GM12801 (cell line): ENCODE measurements around the gene BCCIP.

Experiments
- TF ChIP-seq, protein P1 (sequence below): IDR thresholded peaks from one replicate; pipeline ENCODE4 v1.5.1; 2011; ENCODE audit warnings: control low read depth; ENCODE audit not compliant: insufficient read length; ENCODE audit errors: extremely low read depth

Gene BCCIP

DNA sequence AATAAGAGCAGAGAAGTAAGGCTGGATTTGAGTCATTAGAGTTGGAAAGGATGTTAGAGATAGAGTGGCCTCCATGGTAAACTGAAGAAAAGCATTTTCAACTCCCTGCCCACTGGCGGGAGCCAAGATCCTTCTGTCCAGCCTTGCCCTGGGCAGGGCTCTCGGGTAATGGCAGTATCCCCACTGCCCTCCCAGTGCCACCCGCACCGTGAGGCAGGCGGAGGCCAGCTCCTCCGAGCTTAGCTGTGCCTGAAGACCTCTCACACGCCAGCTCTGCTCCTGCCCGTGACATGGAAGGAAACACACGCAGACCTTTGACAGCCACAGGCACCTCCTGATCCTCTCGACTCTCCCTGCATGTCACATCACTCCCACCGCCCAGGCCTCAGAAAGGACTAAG, 22.3 kb downstream of the BCCIP start:
- TF ChIP-seq, protein P1, sequence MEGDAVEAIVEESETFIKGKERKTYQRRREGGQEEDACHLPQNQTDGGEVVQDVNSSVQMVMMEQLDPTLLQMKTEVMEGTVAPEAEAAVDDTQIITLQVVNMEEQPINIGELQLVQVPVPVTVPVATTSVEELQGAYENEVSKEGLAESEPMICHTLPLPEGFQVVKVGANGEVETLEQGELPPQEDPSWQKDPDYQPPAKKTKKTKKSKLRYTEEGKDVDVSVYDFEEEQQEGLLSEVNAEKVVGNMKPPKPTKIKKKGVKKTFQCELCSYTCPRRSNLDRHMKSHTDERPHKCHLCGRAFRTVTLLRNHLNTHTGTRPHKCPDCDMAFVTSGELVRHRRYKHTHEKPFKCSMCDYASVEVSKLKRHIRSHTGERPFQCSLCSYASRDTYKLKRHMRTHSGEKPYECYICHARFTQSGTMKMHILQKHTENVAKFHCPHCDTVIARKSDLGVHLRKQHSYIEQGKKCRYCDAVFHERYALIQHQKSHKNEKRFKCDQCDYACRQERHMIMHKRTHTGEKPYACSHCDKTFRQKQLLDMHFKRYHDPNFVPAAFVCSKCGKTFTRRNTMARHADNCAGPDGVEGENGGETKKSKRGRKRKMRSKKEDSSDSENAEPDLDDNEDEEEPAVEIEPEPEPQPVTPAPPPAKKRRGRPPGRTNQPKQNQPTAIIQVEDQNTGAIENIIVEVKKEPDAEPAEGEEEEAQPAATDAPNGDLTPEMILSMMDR = no peak

DNA sequence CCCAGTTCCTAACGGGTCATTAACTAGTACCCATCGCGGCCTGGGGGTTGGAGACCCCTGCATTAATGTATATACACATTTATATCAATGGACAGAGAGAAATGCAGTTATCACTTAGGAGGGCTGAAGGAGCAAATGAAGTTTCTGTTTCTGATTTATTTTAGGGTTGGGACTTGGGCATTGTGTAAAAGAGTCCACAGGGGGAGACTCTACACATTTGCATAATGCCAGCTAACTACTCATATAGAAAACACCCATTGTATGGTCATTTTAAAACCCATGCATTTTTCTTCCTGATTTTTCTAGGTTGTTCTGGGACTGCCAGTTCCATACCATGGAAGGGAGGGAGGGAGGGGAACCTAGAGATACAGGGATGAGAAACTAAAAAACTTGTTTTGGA, 23.5 kb downstream of the BCCIP start:
- TF ChIP-seq, protein P1 = no peak

DNA sequence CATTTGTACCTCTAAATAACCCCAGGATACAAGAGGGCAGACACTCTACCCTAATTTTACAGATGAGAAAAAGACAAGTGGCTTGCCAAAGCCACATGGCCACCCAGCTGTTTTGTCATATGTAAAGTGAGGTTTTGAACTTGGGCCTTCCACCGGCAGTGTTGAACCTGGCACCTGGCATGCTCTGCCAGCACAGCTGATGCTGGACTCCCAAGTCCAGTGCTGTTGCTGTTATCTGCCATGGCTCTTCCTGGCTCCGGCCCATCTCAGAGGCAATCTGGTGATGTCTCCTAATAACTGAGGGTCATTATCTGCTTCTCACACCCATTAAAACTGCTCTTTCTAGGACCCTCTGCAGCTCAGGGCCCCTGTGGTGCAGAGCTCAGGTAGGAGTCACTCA, 25.0 kb downstream of the BCCIP start:
- TF ChIP-seq, protein P1 = no peak

DNA sequence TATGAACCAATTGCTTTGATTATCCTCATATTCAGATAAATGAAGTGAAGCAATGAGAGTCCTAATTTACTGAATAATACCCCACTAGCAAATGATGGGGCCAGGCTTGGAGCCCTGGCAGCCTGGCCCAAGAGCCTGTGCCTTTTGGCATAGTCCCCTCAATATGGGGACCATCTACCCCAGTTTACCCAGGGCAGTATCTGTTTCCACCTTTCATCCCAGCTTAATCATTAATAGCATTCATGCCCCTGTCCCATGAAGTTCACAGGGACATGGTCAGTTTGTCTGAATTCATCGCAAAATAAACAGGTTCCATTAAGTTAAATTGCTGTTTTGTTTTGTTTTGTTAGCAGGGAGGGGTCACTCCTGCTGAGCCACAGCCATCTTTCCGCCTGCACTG, 25.5 kb downstream of the BCCIP start:
- TF ChIP-seq, protein P1 = no peak

DNA sequence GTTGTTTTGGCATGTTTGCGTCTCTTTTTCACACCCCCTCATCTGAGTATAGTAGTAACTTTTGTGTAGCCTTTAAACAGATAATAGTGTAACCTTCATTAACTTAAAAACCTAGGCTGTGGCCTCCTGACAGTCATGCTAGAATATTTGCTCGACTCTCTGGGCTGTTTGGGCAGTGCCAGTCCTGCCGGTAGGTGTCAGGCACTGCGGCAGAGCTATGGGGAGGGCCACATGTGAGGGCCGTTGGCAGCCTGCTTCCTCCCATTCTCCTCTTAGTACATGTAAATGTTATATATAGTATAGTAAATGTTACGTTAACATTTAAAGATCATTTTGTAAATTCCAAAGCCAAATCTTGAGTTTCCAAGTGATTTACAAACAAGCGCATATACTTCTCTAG, 26.1 kb downstream of the BCCIP start:
- TF ChIP-seq, protein P1 = no peak

DNA sequence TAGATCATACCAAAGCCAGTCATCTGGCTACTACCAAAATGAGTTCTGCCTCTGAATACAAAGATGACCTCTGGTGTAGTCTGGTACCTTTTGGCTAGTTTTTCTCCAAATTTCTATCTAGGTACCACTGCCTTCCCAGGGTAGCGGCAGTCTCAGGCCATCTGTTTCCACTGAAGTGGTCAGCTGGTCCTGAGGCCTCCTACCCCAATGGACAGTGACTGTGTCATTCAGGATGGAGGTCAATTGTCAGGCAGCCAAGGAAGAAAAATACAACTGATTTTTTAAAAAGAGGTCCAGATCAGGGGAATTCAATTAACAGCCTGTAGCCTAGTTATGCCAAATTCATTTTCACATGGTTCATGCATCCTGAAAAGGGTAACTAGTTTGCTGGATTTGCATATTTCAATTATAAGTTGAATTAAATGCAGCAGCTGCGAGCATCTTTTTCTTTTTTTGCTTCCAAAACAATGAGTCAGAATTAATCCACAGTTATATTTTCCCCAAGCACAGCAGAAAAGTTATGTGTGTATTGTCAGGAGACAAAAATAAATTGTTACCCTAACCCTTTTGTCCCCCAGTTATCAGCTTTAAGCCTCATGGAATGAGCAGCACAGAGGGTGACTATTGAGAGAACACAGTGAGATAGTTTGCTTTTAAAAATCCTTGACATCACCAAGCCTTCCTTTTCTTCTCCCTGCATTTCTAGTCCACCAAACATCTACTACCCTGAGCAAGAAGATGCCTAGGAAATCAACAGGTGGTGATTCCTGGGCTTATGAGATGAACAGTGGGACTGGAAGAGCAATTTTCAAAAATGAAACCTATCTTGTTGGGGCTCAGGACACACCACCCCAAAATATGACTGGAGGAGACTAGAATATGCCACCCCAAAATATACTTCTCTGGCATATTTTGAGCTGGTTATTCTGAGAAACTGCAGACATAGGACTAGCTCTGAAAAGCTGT, 27.7 kb downstream of the BCCIP start:
- TF ChIP-seq, protein P1 = no peak

DNA sequence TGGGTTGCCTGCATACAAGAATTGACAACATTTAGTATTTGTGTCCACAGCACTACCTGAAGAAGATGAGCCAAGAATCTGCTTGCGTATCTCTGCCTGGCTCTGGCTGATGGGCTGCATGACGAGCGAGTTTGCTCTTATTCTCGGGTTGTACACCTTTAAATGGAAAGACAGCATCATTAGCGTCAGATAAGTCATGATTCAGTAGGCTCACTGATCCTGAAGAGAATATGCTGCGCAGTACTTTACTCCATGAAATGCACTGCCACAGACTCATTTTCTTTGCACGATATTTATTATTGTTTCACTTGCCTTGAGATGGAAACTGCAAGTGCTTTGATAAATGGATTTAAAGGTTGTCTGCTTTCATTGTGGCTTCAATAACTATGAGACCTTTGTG, 29.1 kb downstream of the BCCIP start:
- TF ChIP-seq, protein P1 = no peak
